KMS-11 (cell line): ENCODE results near the gene FAM13B.
"Not testable (repeated sequence)": the region's sequence is repeated elsewhere in the genome, so short reads cannot be mapped to it uniquely, and the experiment has no call there.

Experiments used
- H2AFZ ChIP-seq: fragments of 200-600 bp; sonication (generic); 2 replicates; pipeline ENCODE4 v1.6.1; 2016; ENCODE audit warnings: antibody characterized with exemption, mixed run types, low read depth
- H3K27ac ChIP-seq: fragments of 200-600 bp; sonication (generic); 2 replicates; pipeline ENCODE4 v1.6.1; 2016; ENCODE audit warnings: mild to moderate bottlenecking, mixed run types
- H3K27me3 ChIP-seq: fragments of 200-600 bp; sonication (generic); 2 replicates; pipeline ENCODE4 v1.6.1; 2017; ENCODE audit warnings: mild to moderate bottlenecking, low read depth, mixed run types, moderate library complexity; ENCODE audit not compliant: insufficient read depth
- H3K36me3 ChIP-seq: fragments of 200-600 bp; sonication (generic); 2 replicates; pipeline ENCODE4 v1.6.1; 2017; ENCODE audit warnings: mild to moderate bottlenecking, mixed run types; ENCODE audit not compliant: insufficient read depth
- H3K4me1 ChIP-seq: fragments of 200-600 bp; sonication (generic); 2 replicates; pipeline ENCODE4 v1.6.1; 2016; ENCODE audit warnings: mild to moderate bottlenecking, low read depth, mixed run types; ENCODE audit not compliant: poor library complexity, severe bottlenecking
- H3K4me2 ChIP-seq: fragments of 200-600 bp; sonication (generic); 2 replicates; pipeline ENCODE4 v1.7.0; 2016; ENCODE audit warnings: mild to moderate bottlenecking, mixed run types
- H3K4me3 ChIP-seq: fragments of 200-600 bp; sonication (generic); IDR thresholded peaks from 2 replicates; pipeline ENCODE4 v1.6.1; 2017; ENCODE audit warnings: low read depth, low read length, mixed read lengths; ENCODE audit not compliant: insufficient read depth
- H3K79me2 ChIP-seq: fragments of 200-600 bp; sonication (generic); 2 replicates; pipeline ENCODE4 v1.6.1; 2016; ENCODE audit warnings: low read depth, mixed run types; ENCODE audit not compliant: insufficient read depth
- H3K9ac ChIP-seq: fragments of 200-600 bp; sonication (generic); 2 replicates; pipeline ENCODE4 v1.6.1; 2016; ENCODE audit warnings: mild to moderate bottlenecking, mixed run types
- H4K20me1 ChIP-seq: fragments of 200-600 bp; sonication (generic); 2 replicates; pipeline ENCODE4 v1.6.1; 2016; ENCODE audit warnings: mild to moderate bottlenecking, mixed run types; ENCODE audit not compliant: insufficient read depth
- TF ChIP-seq, protein P1 (sequence below): fragments of 200-600 bp; sonication (generic); conservative IDR thresholded peaks from 2 replicates; pipeline ENCODE4 v1.6.1; 2017; ENCODE audit warnings: low read depth, mild to moderate bottlenecking, antibody characterized with exemption, low read length, moderate library complexity, mixed read lengths

The FAM13B gene

DNA sequence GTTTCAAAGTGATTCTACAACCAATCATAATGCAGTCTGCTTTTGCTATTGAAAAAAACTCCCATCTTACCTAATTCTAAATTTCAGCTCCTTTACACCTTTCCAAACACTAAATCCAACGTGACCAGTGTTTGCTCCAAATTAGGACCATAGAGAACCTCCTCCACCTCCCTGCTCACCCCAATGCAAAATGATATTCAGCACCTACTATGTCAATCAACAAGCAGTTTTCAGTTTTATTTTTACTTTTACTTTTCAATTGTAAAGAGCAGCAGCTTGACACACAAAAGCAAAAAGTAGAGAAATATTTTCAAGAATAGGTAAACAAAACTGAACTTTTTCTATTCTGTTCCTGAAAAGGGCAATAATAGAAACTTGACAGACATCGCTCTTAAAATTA, 3.4 kb downstream of the FAM13B start:
- Histone ChIP-seq H3K27me3 (no peaks in the 10 kb centered on the region), H3K27ac (no peak overlapping the region), H3K4me3 (no peak overlapping the region), H3K9ac (no peak overlapping the region), H3K4me2 (no peak overlapping the region), H3K36me3 (no peaks in the 10 kb centered on the region), H3K79me2 (peaks cover 70% of the 10 kb centered on the region), H2AFZ (no peak overlapping the region), H3K4me1 (peaks cover 32% of the 10 kb centered on the region), H4K20me1 (no peaks in the 10 kb centered on the region)
- TF ChIP-seq, protein P1, sequence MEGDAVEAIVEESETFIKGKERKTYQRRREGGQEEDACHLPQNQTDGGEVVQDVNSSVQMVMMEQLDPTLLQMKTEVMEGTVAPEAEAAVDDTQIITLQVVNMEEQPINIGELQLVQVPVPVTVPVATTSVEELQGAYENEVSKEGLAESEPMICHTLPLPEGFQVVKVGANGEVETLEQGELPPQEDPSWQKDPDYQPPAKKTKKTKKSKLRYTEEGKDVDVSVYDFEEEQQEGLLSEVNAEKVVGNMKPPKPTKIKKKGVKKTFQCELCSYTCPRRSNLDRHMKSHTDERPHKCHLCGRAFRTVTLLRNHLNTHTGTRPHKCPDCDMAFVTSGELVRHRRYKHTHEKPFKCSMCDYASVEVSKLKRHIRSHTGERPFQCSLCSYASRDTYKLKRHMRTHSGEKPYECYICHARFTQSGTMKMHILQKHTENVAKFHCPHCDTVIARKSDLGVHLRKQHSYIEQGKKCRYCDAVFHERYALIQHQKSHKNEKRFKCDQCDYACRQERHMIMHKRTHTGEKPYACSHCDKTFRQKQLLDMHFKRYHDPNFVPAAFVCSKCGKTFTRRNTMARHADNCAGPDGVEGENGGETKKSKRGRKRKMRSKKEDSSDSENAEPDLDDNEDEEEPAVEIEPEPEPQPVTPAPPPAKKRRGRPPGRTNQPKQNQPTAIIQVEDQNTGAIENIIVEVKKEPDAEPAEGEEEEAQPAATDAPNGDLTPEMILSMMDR, result no peak

DNA sequence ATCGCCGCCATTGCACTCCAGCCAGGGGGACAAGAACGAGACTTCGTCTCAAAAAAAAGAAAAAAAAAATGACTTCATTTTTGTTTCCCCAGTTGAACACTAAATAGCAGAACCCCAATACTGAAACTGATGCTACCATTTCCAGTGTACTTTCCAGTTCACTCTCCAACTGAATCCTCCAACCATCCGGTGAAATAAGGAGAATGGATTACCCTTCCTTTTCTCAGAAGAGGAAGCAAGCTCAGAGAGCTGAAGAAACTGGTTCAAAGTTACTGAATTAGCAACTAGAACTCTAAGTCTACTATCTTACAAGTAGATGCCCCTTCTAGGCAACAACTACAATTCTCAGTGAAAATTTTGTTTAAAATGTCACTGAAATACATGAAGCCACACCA, 3.9 kb downstream of the FAM13B start:
- TF ChIP-seq, protein P1, result no peak
- no peaks in the 10 kb centered on the region for H4K20me1 ChIP-seq
- no peak overlapping the region for H2AFZ ChIP-seq
- H3K27me3 ChIP-seq, result no peaks in the 10 kb centered on the region
- H3K4me1 ChIP-seq, result peaks cover 28% of the 10 kb centered on the region
- no peak overlapping the region for H3K4me2 ChIP-seq
- H3K36me3 ChIP-seq, result no peaks in the 10 kb centered on the region
- H3K79me2 ChIP-seq, result peaks cover 76% of the 10 kb centered on the region
- H3K27ac ChIP-seq, result no peak overlapping the region
- no peak overlapping the region for H3K9ac ChIP-seq
- H3K4me3 ChIP-seq, result no peak overlapping the region

DNA sequence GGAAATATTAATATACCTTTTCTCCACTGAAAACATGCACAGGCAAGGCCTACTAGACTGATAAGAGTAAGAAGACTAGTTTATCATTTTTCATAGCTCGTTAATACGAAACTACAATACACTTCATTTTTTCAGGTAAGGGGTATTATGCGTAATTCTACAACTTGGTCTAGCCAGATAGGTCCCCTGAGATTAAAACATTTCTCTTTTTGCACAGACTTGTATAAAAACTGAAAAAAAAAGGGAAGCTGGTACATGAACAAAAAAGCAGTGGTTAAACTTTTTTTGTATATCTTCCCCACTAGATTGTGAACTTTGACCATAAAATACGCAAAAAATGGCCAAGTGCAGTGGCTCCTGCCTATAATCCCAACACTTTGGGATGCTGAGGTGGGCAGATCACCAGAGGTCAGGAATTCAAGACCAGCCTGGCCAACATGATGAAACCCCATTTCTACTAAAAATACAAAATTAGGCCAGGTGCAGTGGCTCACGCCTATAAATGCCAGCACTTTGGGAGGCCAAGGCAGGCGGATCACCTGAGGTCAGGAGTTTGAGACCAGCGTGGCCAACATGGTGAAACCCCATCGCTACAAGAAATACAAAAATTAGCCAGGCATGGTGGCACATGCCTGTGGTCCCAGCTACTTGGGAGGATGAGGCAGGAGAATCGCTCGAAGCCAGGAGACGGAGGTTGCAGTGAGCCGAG, 4.5 kb downstream of the FAM13B start:
- Histone ChIP-seq H3K79me2 (peaks cover 81% of the 10 kb centered on the region), H3K4me1 (peaks cover 23% of the 10 kb centered on the region)
- not testable (repeated sequence) for H3K4me2 ChIP-seq, H3K4me3 ChIP-seq, H3K36me3 ChIP-seq, H4K20me1 ChIP-seq, H3K27ac ChIP-seq, H3K27me3 ChIP-seq, H3K9ac ChIP-seq, H2AFZ ChIP-seq

DNA sequence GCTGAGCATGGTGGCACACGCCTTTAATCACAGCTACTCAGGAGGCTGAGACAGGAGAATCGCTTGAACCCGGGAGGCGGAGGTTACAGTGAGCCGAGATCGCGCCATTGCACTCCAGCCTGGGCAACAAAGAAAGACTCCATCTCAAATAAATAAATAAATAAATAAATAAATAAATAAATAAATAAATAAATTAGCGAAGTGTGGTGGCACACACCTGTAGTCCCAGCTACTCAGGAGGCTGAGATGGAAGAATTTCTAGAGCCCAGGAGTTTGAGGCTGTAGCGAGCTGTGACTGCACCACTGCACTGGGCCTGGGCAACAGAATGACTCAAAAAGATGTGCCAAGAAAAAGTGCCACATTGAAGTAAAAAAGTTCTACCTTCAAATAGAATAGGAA, 6.1 kb downstream of the FAM13B start:
- not testable (repeated sequence) for H3K27me3 ChIP-seq, H3K9ac ChIP-seq, H3K4me3 ChIP-seq, H4K20me1 ChIP-seq, H3K27ac ChIP-seq, H2AFZ ChIP-seq, H3K4me2 ChIP-seq, H3K36me3 ChIP-seq
- peaks cover 91% of the 10 kb centered on the region for H3K79me2 ChIP-seq
- peaks cover 23% of the 10 kb centered on the region for H3K4me1 ChIP-seq

DNA sequence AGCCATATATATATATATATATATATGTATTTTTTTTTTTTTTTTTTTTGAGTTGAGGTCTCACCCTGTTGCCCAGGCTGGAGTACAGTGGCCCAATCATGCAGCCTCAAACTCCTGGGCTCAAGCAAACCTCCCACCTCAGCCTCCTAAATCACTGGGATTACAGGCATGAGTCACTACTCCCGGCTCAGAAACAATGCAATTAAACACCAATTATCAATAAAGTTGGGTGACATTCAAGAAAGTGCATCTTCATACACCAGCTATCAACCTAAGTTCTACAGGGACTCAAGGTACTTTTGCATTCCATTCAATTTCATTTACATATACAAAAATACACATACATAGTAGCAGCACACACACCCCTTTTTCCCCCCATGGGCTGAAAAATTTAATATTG, 7.6 kb downstream of the FAM13B start:
- Histone ChIP-seq H3K79me2 (peaks cover 80% of the 10 kb centered on the region; the same call in 1 of the 2 replicates), H3K4me3 (no peak overlapping the region), H3K27ac (no peak overlapping the region), H3K36me3 (no peaks in the 10 kb centered on the region), H3K27me3 (no peaks in the 10 kb centered on the region), H2AFZ (no peak overlapping the region), H3K4me2 (no peak overlapping the region), H4K20me1 (peaks cover 2% of the 10 kb centered on the region; the same call in 1 of the 2 replicates), H3K9ac (no peak overlapping the region), H3K4me1 (peaks cover 12% of the 10 kb centered on the region)
- TF ChIP-seq, protein P1, result no peak
